ENCODE data around the gene NEU2. TPM values are rescaled to one million over a fixed set of nuclear protein-coding genes. Genes with fewer than 3 reads are reported as not detected.

NEU2 gene
- total RNA-seq, 4 donors from 2014 or later = not detected

- TF ChIP-seq CTCF (IDR thresholded peaks at IDR 0.05) (no peak), POLR2A (IDR thresholded peaks at IDR 0.05) (no peak)
- Histone ChIP-seq H3K36me3 (no peaks in the 10 kb centered on the region), H3K27ac (no peak overlapping the region), H3K4me1 (peaks cover 0 to 29% of the 10 kb centered on the region in 2 donors), H3K9me3 (no peaks in the 10 kb centered on the region), H3K27me3 (no peaks in the 10 kb centered on the region), H3K4me3 (replicated peaks in 1 of 3) (no peak overlapping the region)
- no peak for DNase-seq
- intact Hi-C loops (cut with DNase I) = no loop called here
- 70 to 71% methylated on average over 10 of the region's 10 CpGs for WGBS, 2 donors
Measured at GRCh38 chr2:233079473-233079877, 47.0 kb downstream of the NEU2 start.

GRCh38 chr2:233079953-233080835 lies 47.7 kb downstream of the NEU2 start:
- Histone ChIP-seq H3K4me1 (peaks cover 0 to 30% of the 10 kb centered on the region in 2 donors), H3K27ac (no peak overlapping the region), H3K4me3 (replicated peaks in 1 of 3) (no peak overlapping the region), H3K36me3 (no peaks in the 10 kb centered on the region), H3K9me3 (no peaks in the 10 kb centered on the region), H3K27me3 (no peaks in the 10 kb centered on the region)
- no peak for DNase-seq
- TF ChIP-seq POLR2A (IDR thresholded peaks at IDR 0.05) = no peak
- TF ChIP-seq CTCF (IDR thresholded peaks at IDR 0.05) = no peak
- 81 to 83% methylated on average over 20 of the region's 20 CpGs for WGBS, 2 donors
- intact Hi-C loops (cut with DNase I) = no loop called here

- no peaks in the 10 kb centered on the region for H3K9me3 ChIP-seq
- WGBS, 2 donors = 82 to 85% methylated on average over 7 to 11 of the region's 11 CpGs
- no peak for DNase-seq
- H3K27me3 ChIP-seq = no peaks in the 10 kb centered on the region
- H3K36me3 ChIP-seq = no peaks in the 10 kb centered on the region
- no peak overlapping the region for H3K4me3 ChIP-seq (replicated peaks in 1 of 3)
- TF ChIP-seq CTCF (IDR thresholded peaks at IDR 0.05) (no peak), POLR2A (IDR thresholded peaks at IDR 0.05) (no peak)
- peaks cover 0 to 24% of the 10 kb centered on the region in 2 donors for H3K4me1 ChIP-seq
- H3K27ac ChIP-seq = no peak overlapping the region
- intact Hi-C loops (cut with DNase I) = no loop called here
Measured at GRCh38 chr2:233080836-233081229, 48.4 kb downstream of the NEU2 start.

GRCh38 chr2:233081232-233081730 lies 48.8 kb downstream of the NEU2 start:
- Histone ChIP-seq H3K9me3 (no peaks in the 10 kb centered on the region), H3K27ac (no peak overlapping the region), H3K27me3 (no peaks in the 10 kb centered on the region), H3K4me1 (peaks cover 0 to 19% of the 10 kb centered on the region in 2 donors), H3K36me3 (no peaks in the 10 kb centered on the region), H3K4me3 (replicated peaks in 1 of 3) (no peak overlapping the region)
- intact Hi-C loops (cut with DNase I) = no loop called here
- TF ChIP-seq CTCF (IDR thresholded peaks at IDR 0.05) (no peak), POLR2A (IDR thresholded peaks at IDR 0.05) (no peak)
- 89 to 95% methylated on average over 8 to 9 of the region's 9 CpGs for WGBS, 2 donors
- DNase-seq = no peak

- H3K27me3 ChIP-seq = no peaks in the 10 kb centered on the region
- intact Hi-C loops (cut with DNase I) = no loop called here
- TF ChIP-seq CTCF (IDR thresholded peaks at IDR 0.05) (no peak), POLR2A (IDR thresholded peaks at IDR 0.05) (no peak)
- H3K4me3 ChIP-seq (replicated peaks in 1 of 3) = no peak overlapping the region
- no peaks in the 10 kb centered on the region for H3K9me3 ChIP-seq
- peaks cover 0 to 18% of the 10 kb centered on the region in 2 donors for H3K4me1 ChIP-seq
- H3K27ac ChIP-seq = no peak overlapping the region
- H3K36me3 ChIP-seq = no peaks in the 10 kb centered on the region
- WGBS, 2 donors = 89 to 98% methylated on average over 8 to 9 of the region's 13 CpGs
- DNase-seq = no peak
Measured at GRCh38 chr2:233081731-233082221, 49.3 kb downstream of the NEU2 start.

All from thyroid gland (tissue), 4 donors.